Activated naive CD8-positive, alpha-beta T cell treated with anti-CD3 and anti-CD28 coated beads, Interleukin-2, amount 10 ng/mL, durations not matched to agents 7 days and 5 days (primary cell): ENCODE results near the gene GPR142. TPM values are rescaled to one million over a fixed set of nuclear protein-coding genes. Genes with fewer than 3 reads are reported as not detected.

Experiments
- ATAC-seq: fragments of 150-1000 bp; cut with Tn5 transposase; one replicate; pipeline ENCODE4 v1.10.0; 2021; ENCODE audit warnings: low read depth, moderate library complexity
- POLR2A ChIA-PET: fragments of 350-600 bp; sonication (Branson Sonifier 250); formaldehyde crosslinking; loops from one replicate; lab custom pipeline; 2021; ENCODE audit warnings: antibody characterized with exemption; lab: Charles Lee
- DNase-seq: peaks from one replicate; pipeline ENCODE4 v3.0.0; 2021
- H3K27ac Mint-ChIP-seq: one replicate; pipeline ENCODE4 v1.8.0; 2022; ENCODE audit warnings: mild to moderate bottlenecking, mixed read lengths
- H3K27me3 Mint-ChIP-seq: one replicate; pipeline ENCODE4 v1.8.0; 2022; ENCODE audit warnings: mild to moderate bottlenecking, moderate library complexity, mixed read lengths
- H3K36me3 Mint-ChIP-seq: one replicate; pipeline ENCODE4 v1.8.0; 2021; ENCODE audit warnings: mild to moderate bottlenecking, mixed read lengths
- H3K4me1 Mint-ChIP-seq: one replicate; pipeline ENCODE4 v1.8.0; 2021; ENCODE audit warnings: mixed read lengths
- H3K4me3 Mint-ChIP-seq: one replicate; pipeline ENCODE4 v1.8.0; 2022; ENCODE audit warnings: mild to moderate bottlenecking, moderate library complexity, mixed read lengths
- H3K9me3 Mint-ChIP-seq: one replicate; pipeline ENCODE4 v1.8.0; 2021; ENCODE audit warnings: mixed read lengths
- total RNA-seq, 2 experiments: library from RNA; stranded (reverse); gene quantifications; one replicate each; pipeline ENCODE4 v1.2.3, GENCODE V29; 2021

Gene GPR142, protein sequence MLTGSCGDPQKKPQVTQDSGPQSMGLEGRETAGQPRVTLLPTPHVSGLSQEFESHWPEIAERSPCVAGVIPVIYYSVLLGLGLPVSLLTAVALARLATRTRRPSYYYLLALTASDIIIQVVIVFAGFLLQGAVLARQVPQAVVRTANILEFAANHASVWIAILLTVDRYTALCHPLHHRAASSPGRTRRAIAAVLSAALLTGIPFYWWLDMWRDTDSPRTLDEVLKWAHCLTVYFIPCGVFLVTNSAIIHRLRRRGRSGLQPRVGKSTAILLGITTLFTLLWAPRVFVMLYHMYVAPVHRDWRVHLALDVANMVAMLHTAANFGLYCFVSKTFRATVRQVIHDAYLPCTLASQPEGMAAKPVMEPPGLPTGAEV
- total RNA-seq: not detected

- H3K4me3 Mint-ChIP-seq: no peak within 1 kb of the TSS
- DNase-seq (no peak), ATAC-seq (no peak)
- no peaks in the 10 kb centered on the region for H3K36me3 Mint-ChIP-seq
- no peak within 1 kb of the TSS for H3K27ac Mint-ChIP-seq
- H3K9me3 Mint-ChIP-seq: no peaks in the 10 kb centered on the region
- H3K27me3 Mint-ChIP-seq: peaks cover 5% of the 10 kb centered on the region
- POLR2A ChIA-PET: no interaction called here
- peaks cover 6% of the 10 kb centered on the region for H3K4me1 Mint-ChIP-seq
Measured at GRCh38 chr17:74367206-74367605, at the start of gene GPR142. TSS of gene GPR142 (plus strand) at chr17:74367506. CDS start at chr17:74369541, 2,035 bp downstream.

DNA sequence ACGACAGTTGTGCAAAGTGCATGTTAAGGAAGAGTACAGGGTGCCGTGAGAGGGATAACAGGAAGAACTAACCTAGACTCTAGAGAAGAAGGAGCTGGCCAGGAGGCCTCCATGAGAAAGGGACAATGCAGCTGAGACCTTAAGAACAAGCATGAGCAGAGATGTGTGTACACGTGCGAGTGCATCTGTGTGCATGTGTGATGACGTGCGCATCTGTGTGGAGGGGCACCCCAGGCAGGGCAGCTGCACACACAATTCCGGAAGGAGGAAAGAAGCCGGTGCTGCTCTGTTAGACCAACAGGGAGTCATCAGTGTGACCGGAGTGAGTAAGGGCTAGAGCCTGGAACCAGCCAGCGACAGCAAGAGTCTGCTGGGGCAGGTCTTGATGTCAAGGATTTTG, 48.9 kb upstream of the GPR142 start:
- H3K27me3 Mint-ChIP-seq: peaks cover 4% of the 10 kb centered on the region
- no peaks in the 10 kb centered on the region for H3K36me3 Mint-ChIP-seq
- no peak overlapping the region for H3K4me3 Mint-ChIP-seq
- DNase-seq (no peak), ATAC-seq (no peak)
- no peaks in the 10 kb centered on the region for H3K4me1 Mint-ChIP-seq
- no peaks in the 10 kb centered on the region for H3K9me3 Mint-ChIP-seq
- H3K27ac Mint-ChIP-seq: no peak overlapping the region
- POLR2A ChIA-PET: interaction anchor here (0.5 kb wide), 1 partner anchor 16 kb away, joined by 3 read pairs; no protein-coding TSS in a partner anchor

DNA sequence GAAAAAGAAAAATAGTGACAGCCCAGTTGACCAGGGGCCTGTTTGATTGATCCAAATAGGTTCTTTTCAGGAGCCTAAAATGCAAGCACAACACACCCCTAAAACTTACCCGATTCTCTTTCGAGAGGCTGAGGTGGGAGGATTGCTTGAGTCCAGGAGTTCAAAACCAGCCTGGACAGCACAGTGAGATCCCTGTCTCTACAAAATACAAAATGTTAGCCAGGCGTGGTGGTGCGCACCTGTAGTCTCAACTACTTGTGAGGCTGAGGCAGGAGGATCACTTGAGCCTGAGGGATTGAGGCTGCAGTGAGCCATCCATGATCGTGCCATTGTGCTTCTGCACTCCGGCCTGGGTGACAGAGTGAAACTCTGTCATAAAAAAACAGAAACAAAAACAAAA, 42.8 kb upstream of the GPR142 start:
- no peak overlapping the region for H3K4me3 Mint-ChIP-seq
- H3K27ac Mint-ChIP-seq: no peak overlapping the region
- POLR2A ChIA-PET: no interaction called here
- ATAC-seq (no peak), DNase-seq (no peak)
- peaks cover 18% of the 10 kb centered on the region for H3K4me1 Mint-ChIP-seq
- H3K36me3 Mint-ChIP-seq: no peaks in the 10 kb centered on the region
- H3K27me3 Mint-ChIP-seq: peaks cover 22% of the 10 kb centered on the region
- H3K9me3 Mint-ChIP-seq: no peaks in the 10 kb centered on the region

DNA sequence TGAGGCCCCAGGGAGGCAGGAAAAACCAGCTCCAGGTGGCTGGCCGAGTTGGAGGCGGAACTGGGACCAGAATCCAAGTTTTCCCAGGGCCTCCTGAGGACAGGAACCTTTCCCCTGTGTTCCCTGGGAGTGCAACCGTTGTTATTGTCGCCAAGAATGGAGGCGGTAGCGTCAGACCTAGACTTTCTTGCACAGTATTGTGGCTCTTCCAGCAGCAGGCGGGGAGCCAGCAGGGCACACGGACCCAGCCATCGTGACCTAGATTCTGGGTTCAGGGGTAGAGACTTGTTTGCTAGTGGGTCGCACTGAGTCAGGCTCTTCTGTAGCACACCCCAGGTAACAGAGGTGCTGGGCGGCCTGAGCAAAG, 41.9 kb upstream of the GPR142 start:
- Mint-ChIP-seq H3K27ac (no peak overlapping the region), H3K4me1 (peaks cover 19% of the 10 kb centered on the region), H3K27me3 (peaks cover 22% of the 10 kb centered on the region), H3K36me3 (no peaks in the 10 kb centered on the region), H3K4me3 (peak overlapping the region; percentile 38), H3K9me3 (no peaks in the 10 kb centered on the region)
- POLR2A ChIA-PET: no interaction called here
- ATAC-seq (no peak), DNase-seq (no peak)

DNA sequence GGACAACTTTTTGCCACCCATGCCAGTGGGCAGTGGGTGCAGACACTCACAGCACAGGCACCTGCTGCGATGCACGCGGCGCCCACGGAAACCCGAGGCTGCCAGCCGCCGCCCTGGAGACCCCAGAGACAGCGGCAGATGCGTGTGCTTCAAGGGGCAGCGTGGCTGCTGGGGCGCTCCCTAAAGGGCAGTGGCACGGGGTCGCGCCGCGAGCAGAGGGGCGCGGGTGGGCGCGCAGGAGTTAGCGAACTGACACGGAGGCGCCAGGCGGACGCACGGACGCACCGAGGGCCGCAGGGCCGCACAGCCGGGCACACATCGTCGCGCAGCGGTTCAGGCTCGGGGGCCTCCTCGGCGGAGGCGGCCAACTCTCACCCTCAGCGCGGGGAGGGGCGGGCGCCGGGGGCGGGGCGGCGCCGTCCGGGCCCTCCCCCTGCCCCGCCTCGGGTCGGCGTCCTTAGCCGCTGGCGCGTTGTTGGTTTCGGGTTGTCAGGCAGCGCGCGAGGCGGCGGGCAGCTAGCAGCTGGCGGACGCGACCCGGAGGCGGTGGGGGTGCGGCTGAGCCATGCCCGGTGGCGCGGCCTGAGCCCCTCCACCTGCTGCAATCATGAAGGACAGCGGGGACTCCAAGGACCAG, 41.4 kb upstream of the GPR142 start, which contains the start of gene KIF19:
Gene KIF19, plus strand, starts transcription at position 484 of the 637 bp plus-strand sequence. Its CDS starts 124 bp downstream, at position 608.
- H3K4me1 Mint-ChIP-seq: peaks cover 19% of the 10 kb centered on the region
- DNase-seq (peak; percentile 71), ATAC-seq (peak; percentile 87)
- no peak within 1 kb of the TSS for H3K27ac Mint-ChIP-seq
- POLR2A ChIA-PET: no interaction called here
- H3K9me3 Mint-ChIP-seq: no peaks in the 10 kb centered on the region
- no peaks in the 10 kb centered on the region for H3K36me3 Mint-ChIP-seq
- peak within 1 kb of the TSS; percentile 40 for H3K4me3 Mint-ChIP-seq
- peaks cover 22% of the 10 kb centered on the region for H3K27me3 Mint-ChIP-seq

- Mint-ChIP-seq H3K36me3 (no peaks in the 10 kb centered on the region), H3K27me3 (peaks cover 22% of the 10 kb centered on the region), H3K4me3 (peak overlapping the region; percentile 40), H3K27ac (no peak overlapping the region), H3K4me1 (peaks cover 19% of the 10 kb centered on the region), H3K9me3 (no peaks in the 10 kb centered on the region)
- DNase-seq (no peak), ATAC-seq (no peak)
- POLR2A ChIA-PET: no interaction called here
Measured at GRCh38 chr17:74326506-74326905, 40.8 kb upstream of the GPR142 start.

- H3K36me3 Mint-ChIP-seq: no peaks in the 10 kb centered on the region
- no peak for DNase-seq
- no peak overlapping the region for H3K27ac Mint-ChIP-seq
- no peak for ATAC-seq
- H3K27me3 Mint-ChIP-seq: peaks cover 18% of the 10 kb centered on the region
- H3K4me3 Mint-ChIP-seq: no peak overlapping the region
- POLR2A ChIA-PET: no interaction called here
- peaks cover 20% of the 10 kb centered on the region for H3K4me1 Mint-ChIP-seq
- H3K9me3 Mint-ChIP-seq: no peaks in the 10 kb centered on the region
Measured at GRCh38 chr17:74328487-74328886, 38.8 kb upstream of the GPR142 start.

DNA sequence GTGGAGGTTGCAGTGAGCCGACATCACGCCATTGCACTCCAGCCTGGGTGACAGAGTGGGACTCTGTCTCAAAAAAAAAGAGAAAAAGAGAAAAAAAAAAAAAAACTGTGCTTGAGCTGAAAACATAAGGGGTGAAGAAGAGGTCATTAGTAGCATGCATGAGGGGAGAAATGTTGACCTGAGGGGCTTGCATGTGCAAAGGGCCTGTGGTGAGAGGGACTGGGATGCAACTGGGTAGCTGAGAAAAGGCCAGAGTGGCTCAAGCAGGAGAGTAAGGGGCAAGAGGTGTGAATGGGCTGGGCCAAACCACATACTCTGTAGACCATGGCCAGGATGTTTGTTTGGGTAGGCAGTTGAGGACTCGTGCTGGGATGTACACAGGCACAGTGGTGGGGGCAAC, 37.9 kb upstream of the GPR142 start:
- no peak overlapping the region for H3K4me3 Mint-ChIP-seq
- DNase-seq (no peak), ATAC-seq (no peak)
- H3K9me3 Mint-ChIP-seq: no peaks in the 10 kb centered on the region
- POLR2A ChIA-PET: no interaction called here
- peaks cover 12% of the 10 kb centered on the region for H3K27me3 Mint-ChIP-seq
- peak overlapping the region; percentile 58 for H3K27ac Mint-ChIP-seq
- H3K36me3 Mint-ChIP-seq: no peaks in the 10 kb centered on the region
- peaks cover 24% of the 10 kb centered on the region for H3K4me1 Mint-ChIP-seq

DNA sequence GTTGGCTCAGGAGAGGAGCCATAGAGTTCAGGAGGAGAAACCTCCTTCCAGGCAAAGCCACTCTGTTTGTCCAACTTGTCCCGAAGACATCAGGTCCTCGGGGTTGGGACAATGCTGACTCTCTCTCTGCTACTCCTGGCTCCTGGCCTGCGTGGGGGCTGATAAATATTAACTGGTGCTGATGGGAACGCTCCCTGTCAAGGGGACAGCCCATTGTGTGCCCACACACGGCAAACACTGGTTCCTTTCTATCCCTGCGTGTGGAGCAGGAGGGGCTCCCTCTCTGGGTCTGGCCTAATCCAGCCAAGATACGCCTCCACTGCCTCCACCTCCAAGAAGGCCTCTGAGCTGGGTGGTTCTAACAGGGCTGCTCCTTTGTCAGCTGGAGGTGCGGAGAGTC, 36.9 kb upstream of the GPR142 start:
- Mint-ChIP-seq H3K9me3 (no peaks in the 10 kb centered on the region), H3K27me3 (peaks cover 4% of the 10 kb centered on the region), H3K36me3 (no peaks in the 10 kb centered on the region), H3K27ac (no peak overlapping the region), H3K4me1 (peaks cover 27% of the 10 kb centered on the region), H3K4me3 (no peak overlapping the region)
- ATAC-seq (no peak), DNase-seq (no peak)
- POLR2A ChIA-PET: no interaction called here

GRCh38 chr17:74332017-74332650, 35.2 kb upstream of the GPR142 start:
- no peak for DNase-seq
- POLR2A ChIA-PET: no interaction called here
- no peaks in the 10 kb centered on the region for H3K36me3 Mint-ChIP-seq
- peaks cover 24% of the 10 kb centered on the region for H3K4me1 Mint-ChIP-seq
- H3K27me3 Mint-ChIP-seq: peaks cover 3% of the 10 kb centered on the region
- no peaks in the 10 kb centered on the region for H3K9me3 Mint-ChIP-seq
- H3K4me3 Mint-ChIP-seq: no peak overlapping the region
- no peak for ATAC-seq
- no peak overlapping the region for H3K27ac Mint-ChIP-seq

DNA sequence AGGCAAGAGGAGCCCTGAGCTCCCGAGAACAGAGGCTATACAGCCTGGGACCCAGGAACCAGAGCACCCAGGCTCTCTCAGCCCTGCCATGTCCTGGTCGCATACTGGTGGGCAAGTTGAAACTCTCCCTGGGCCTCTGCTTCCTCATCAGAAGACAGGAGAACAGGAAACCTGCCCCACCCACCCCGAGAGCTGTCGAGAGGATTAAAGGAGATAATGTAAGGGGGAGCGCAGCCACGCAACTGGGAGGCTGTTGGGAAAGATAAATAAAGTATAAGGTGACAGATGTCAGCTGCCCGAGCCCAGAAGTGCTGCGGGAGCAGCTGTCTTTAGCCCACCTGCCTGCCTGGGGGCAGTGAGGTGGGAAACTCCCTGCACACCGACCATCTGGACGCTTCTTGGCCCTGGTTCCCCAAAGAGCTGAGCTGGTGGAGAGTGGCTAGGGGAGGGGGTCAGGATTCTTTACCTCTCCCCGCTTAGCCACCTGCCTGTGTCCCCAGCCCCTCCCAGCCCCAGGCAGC, 34.5 kb upstream of the GPR142 start:
- Mint-ChIP-seq H3K4me3 (no peak overlapping the region), H3K9me3 (no peaks in the 10 kb centered on the region), H3K36me3 (no peaks in the 10 kb centered on the region), H3K4me1 (peaks cover 24% of the 10 kb centered on the region), H3K27ac (no peak overlapping the region), H3K27me3 (peaks cover 4% of the 10 kb centered on the region)
- ATAC-seq (no peak), DNase-seq (no peak)
- POLR2A ChIA-PET: no interaction called here

DNA sequence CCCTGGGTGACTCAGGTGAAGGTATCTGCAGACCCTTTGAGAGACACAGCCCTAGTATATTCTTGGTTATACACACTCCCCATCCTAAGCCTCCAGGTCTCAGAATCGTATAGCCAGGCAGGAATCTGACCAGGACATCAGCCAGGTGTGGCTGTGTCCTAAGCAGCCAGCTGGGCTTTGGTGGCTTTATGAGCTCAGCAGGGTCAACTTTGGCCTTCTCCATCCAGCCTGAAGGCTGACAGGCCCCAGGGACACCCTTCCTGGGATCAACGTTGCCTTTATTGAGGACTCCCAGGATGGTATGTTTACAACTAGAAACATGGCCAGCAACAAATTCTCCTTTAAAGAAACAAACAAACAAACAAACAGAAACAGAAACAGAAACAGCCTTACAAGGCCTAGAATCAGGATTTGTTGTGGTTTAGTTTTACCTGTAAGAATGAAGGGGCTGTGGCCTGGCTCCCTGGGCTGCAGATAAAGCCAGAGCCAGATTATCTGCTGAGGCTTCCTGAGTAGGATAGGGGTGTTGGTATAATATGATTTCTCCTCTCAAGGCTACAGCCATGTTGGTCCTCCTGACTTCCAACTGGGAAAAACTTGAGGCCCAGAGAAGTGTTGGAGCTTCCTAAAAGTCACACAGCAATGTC, 32.8 kb upstream of the GPR142 start:
- peak; percentile 51 for ATAC-seq
- Mint-ChIP-seq H3K27me3 (peaks cover 4% of the 10 kb centered on the region), H3K27ac (no peak overlapping the region), H3K4me3 (no peak overlapping the region), H3K36me3 (no peaks in the 10 kb centered on the region), H3K9me3 (no peaks in the 10 kb centered on the region), H3K4me1 (peaks cover 13% of the 10 kb centered on the region)
- POLR2A ChIA-PET: interaction anchor here (0.6 kb wide), 1 partner anchor 17 kb away, joined by 3 read pairs; no protein-coding TSS in a partner anchor
- no peak for DNase-seq

DNA sequence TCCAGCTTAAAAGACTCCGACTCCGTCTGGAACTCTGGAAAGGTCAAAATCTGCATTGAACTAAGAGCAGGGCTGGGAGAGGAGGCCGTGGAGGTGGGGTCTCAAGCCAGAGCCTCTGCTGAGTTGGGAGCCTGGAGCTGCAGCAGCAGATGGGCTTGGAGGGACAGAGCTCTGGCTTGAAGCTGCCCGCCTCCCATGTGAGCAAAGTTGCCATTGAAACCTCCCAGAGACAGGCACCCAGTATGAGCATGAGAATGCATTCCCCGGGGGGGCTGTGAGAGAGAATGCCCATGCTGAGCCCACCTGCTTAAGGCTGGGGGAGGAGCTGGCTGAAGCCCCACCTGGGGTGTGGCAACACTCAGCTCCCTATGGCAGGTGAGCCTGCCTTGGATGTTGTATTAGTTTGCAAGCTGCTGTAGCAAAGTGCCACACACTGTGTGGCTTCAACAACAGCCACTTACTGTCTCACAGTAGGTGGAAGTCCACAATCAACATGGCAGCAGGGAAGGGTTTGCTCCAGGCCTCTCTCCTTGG, 31.7 kb upstream of the GPR142 start:
- Mint-ChIP-seq H3K4me1 (peaks cover 12% of the 10 kb centered on the region), H3K27ac (no peak overlapping the region), H3K36me3 (no peaks in the 10 kb centered on the region), H3K27me3 (peaks cover 4% of the 10 kb centered on the region), H3K9me3 (no peaks in the 10 kb centered on the region), H3K4me3 (no peak overlapping the region)
- ATAC-seq: no peak
- no peak for DNase-seq
- POLR2A ChIA-PET: no interaction called here
